ENCODE measurements around the gene EPHB2. TPM values are rescaled to one million over a fixed set of nuclear protein-coding genes. Genes with fewer than 3 reads are reported as not detected.
A peak's percentile ranks its signal among the peaks of the same experiment; 100 is the strongest.

The EPHB2 gene
- total RNA-seq, 1 experiment from 2014 or later: 18.5 TPM

- no peak for TF ChIP-seq ZNF138 (CRISPR knock-in tag; conservative IDR thresholded peaks at IDR 0.05)
Measured at GRCh38 chr1:22869325-22869724, 158.7 kb downstream of the EPHB2 start (continued).

GRCh38 chr1:22870201-22870871 lies 159.7 kb downstream of the EPHB2 start:
- Mint-ChIP-seq H3K27me3 (ENCODE audit: low read depth) (no peaks in the 10 kb centered on the region), H3K27ac (no peak overlapping the region; the same call in 1 of the 2 replicates), H3K9me3 (0 out of 2 replicates have a peak, but pooled peaks cover 3% of the 10 kb centered on the region), H3K4me3 (no peak overlapping the region), H3K36me3 (peaks cover 2% of the 10 kb centered on the region; the same call in 1 of the 2 replicates), H3K4me1 (peaks cover 10% of the 10 kb centered on the region)
- POLR2A ChIA-PET: no interaction called here
- peak; percentile 34 for ATAC-seq
- CTCF ChIA-PET: interaction anchor here (0.7 to 2.4 kb wide), 4 partner anchors 8 to 166 kb away, joined by 3 to 18 read pairs (median 4); no protein-coding TSS in a partner anchor
- no peak for DNase-seq (ENCODE audit: low spot score)
- no peak for TF ChIP-seq NFYB (CRISPR knock-in tag; conservative IDR thresholded peaks at IDR 0.05; ENCODE audit: low read depth)
- TF ChIP-seq ZNF263 (CRISPR knock-in tag; IDR thresholded peaks at IDR 0.05; ENCODE audit: low read depth): no peak
- no peak for TF ChIP-seq ELF4 (CRISPR knock-in tag; IDR thresholded peaks at IDR 0.05; ENCODE audit: low read depth)
- TF ChIP-seq CBFB (CRISPR knock-in tag; IDR thresholded peaks at IDR 0.05; ENCODE audit: low read depth): no peak
- no peak for TF ChIP-seq EMX1 (CRISPR knock-in tag; IDR thresholded peaks at IDR 0.05)
- no peak for TF ChIP-seq RORB (CRISPR knock-in tag; IDR thresholded peaks at IDR 0.05)
- TF ChIP-seq AR (CRISPR knock-in tag; IDR thresholded peaks at IDR 0.05): no peak
- TF ChIP-seq ZNF671 (CRISPR knock-in tag; IDR thresholded peaks at IDR 0.05): no peak
- TF ChIP-seq GRHL2 (CRISPR knock-in tag; IDR thresholded peaks at IDR 0.05; ENCODE audit: insufficient replicate concordance, severe bottlenecking): no peak
- TF ChIP-seq HMGA2 (CRISPR knock-in tag; IDR thresholded peaks at IDR 0.05): no peak

- DNase-seq (ENCODE audit: low spot score) (no peak), ATAC-seq (no peak)
- POLR2A ChIA-PET: no interaction called here
- CTCF ChIA-PET: interaction anchor here (1.0 to 1.2 kb wide), 2 partner anchors 11 to 168 kb away, joined by 3 to 5 read pairs; no protein-coding TSS in a partner anchor
- peaks cover 16% of the 10 kb centered on the region for H3K4me1 Mint-ChIP-seq
- no peaks in the 10 kb centered on the region for H3K27me3 Mint-ChIP-seq (ENCODE audit: low read depth)
- H3K9me3 Mint-ChIP-seq: 0 out of 2 replicates have a peak, but pooled peaks cover under 1% of the 10 kb centered on the region
- TF ChIP-seq NFYB (CRISPR knock-in tag; conservative IDR thresholded peaks at IDR 0.05; ENCODE audit: low read depth): no peak
- no peak for TF ChIP-seq ATF3 (CRISPR knock-in tag; conservative IDR thresholded peaks at IDR 0.05)
- TF ChIP-seq ATF2 (CRISPR knock-in tag; IDR thresholded peaks at IDR 0.05; ENCODE audit: borderline replicate concordance, low read depth): no peak
- no peak for TF ChIP-seq USF2 (CRISPR knock-in tag; IDR thresholded peaks at IDR 0.05)
- TF ChIP-seq ZNF281 (CRISPR knock-in tag; IDR thresholded peaks at IDR 0.05): no peak
- no peak for TF ChIP-seq RORB (CRISPR knock-in tag; IDR thresholded peaks at IDR 0.05)
- TF ChIP-seq GRHL2 (CRISPR knock-in tag; IDR thresholded peaks at IDR 0.05; ENCODE audit: insufficient replicate concordance, severe bottlenecking): no peak
- TF ChIP-seq ZNF263 (CRISPR knock-in tag; IDR thresholded peaks at IDR 0.05; ENCODE audit: low read depth): no peak
- H3K36me3 Mint-ChIP-seq: no peaks in the 10 kb centered on the region
- H3K4me3 Mint-ChIP-seq: no peak overlapping the region
- H3K27ac Mint-ChIP-seq: no peak overlapping the region
Measured at GRCh38 chr1:22872981-22873664, 162.5 kb downstream of the EPHB2 start.
